Pons (tissue), 1 donor: ENCODE measurements around the gene TPO.
"Not testable (repeated sequence)": the region's sequence is repeated elsewhere in the genome, so short reads cannot be mapped to it uniquely, and the experiment has no call there.

Source experiments
- DNase-seq: peaks from one replicate; pipeline ENCODE4 v3.0.0-alpha.2; 2016; ENCODE audit warnings: low spot score

The TPO gene

DNA sequence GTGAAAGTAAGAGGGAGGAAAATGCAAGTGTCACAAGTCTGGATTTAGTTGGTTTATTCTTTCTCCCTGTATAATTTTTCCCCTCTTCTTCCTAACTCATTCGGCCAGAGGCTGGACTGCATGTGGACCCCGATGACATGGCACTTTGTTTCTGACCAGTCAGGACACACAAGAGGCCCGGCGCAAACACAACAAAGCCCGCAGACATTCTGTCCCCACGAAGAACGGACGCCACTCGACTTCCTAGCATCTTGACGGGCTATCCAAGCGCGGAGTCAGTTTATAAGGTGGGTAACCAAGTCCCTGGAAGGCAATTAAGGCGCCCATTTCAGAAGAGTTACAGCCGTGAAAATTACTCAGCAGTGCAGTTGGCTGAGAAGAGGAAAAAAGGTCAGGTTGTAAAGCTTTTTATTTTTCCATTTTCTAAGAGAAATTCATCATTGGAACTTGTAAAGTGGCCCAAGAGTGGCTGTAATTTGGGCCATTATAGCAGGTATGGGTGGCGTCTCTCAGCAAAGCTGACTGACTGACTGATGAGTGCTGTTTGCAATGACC lies at the start of gene TPO:
Gene TPO (plus strand): TSS at position 308 of the 555 bp plus-strand sequence. CDS start 946 bp downstream, outside the sequence.
- no peak for DNase-seq

DNA sequence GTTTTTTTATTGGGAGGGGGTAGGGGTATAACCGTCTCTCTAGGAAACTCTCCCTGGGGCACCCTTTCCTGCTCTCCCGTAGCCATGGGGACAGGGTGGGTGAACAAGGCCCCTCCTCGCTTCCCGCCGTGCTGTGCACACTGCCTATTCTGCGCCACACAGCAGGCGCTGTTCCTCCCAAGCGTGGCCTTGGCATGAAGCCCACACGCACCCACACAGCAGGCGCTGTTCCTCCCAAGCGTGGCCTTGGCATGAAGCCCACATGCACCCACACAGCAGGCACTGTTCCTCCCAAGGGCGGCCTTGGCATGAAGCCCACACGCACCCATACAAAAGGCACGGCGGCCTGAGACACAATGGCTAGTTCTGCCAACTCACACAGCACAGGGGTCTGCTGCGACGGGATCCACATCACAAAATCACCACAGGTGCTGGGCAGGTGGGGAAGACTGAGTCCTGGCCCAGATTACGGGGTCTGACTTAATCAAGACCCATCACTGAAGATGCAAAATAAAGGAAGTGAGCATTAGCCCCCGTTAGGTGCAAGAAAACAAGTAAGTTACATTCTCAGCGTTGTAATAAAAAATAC lies 46.6 kb upstream of the TPO start:
- peak; percentile 86 for DNase-seq

DNA sequence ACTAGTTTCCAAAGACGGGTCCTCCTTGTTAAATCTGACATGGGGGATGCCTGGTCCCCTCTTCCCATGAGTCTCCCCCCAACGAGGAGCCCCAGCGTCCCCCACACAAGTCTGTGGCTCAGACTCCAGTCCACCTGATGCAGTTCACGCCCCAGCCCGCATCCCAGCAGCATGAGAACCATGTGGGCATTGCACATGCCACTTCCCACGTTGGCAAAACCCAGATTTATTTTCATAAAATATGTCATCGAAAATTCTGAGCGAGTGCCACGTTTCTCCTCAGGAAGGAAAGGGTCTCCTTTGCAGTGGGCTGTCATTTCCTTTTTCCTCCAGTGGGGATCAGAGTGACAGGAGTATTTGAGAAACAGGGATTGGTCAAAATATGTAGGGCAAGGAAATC lies 45.7 kb upstream of the TPO start:
- DNase-seq: no peak

DNA sequence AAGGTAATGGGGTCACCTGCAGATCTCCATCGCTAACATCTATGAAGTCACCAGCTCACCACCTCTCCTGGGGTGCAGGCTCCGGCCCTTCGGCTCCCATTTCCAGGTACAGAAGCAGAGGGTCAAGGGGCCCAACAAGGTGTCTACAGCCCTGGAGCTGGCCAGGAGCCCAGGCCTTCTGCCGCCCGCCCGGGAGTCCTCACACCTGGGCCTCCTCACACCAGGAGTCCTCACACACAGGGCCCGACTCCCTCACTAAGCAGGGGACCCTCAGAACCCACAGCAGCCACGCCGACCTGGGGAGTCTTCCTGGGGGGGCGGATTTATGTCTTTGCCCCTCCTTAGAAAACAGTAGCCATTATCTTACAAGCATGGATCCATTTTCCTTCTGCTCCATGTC lies 43.4 kb upstream of the TPO start:
- no peak for DNase-seq

DNA sequence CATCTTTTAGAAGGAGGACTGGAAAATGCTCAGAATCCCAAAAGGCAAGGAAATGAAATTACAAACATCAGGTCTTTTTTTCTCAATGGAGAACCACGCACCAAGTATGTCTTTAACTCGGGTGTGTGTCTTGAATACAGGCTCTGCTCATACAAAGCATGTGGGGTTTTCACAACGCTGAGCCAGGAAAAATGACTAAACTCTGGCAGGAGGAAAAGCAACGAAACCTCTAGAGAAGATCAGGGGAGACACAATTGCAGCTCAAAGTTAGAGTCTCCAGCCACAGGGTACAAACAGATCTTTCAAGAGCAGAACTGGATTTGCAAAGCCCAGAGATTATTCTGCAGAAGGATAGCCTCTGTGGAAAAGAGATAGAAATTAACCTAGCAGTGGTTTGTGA lies 42.8 kb upstream of the TPO start:
- no peak for DNase-seq

DNA sequence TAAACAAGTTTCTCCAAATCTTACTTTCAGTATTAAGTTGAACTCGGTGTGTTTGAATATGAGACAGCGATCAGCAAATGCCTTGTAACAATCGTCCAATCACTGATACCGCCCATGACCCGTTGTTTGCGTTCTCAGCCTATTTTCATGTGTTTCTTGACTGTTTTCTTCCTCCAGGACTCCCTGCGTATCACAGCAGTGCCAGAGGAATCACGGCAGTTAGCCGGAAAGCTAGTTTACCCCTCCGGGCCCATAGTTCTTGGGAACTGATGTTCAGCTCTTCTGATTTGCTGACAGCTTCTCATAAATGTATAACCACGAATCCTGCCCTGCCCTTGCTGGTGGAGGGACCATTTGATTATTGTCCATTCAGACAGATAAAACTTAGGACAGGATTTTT lies 42.2 kb upstream of the TPO start:
- DNase-seq: no peak

DNA sequence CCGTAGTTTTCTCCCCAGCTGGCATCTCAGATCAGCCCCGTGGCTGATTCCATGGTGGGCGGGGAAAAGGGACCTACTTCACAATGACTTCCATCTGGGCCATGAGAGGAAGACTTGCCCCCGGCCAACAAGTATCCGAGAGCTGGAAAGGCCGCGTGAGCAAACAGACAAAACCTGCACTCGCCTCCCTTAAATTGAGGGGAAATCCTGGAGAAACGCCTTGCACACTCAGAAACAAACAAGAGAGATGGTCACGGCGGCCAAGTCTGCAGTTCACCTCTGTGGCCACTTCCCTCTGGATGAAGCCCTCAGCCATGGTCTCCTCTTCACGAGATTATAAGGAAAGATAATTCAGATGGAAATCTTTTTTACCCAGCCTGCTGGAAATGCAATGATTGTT lies 39.4 kb upstream of the TPO start:
- no peak for DNase-seq

DNA sequence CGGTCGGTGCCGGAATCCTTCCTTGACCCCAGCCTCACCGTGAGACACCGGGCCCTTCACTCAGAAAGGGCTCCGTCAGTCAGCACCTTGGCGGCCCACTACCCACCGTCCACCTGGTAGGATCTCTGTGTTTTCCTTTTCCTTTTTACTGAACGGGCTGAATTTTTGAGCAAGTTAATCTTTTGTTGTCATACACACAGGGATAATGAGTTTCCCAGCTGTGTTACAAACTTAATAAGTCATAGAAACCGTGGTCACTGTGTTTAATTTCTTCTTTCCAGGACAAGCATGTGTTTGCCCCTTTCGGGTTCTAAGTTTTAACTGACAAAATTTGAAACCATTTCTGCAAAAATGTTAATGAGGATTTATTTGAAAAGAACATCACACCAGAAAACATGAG lies 39.0 kb upstream of the TPO start:
- no peak for DNase-seq

DNA sequence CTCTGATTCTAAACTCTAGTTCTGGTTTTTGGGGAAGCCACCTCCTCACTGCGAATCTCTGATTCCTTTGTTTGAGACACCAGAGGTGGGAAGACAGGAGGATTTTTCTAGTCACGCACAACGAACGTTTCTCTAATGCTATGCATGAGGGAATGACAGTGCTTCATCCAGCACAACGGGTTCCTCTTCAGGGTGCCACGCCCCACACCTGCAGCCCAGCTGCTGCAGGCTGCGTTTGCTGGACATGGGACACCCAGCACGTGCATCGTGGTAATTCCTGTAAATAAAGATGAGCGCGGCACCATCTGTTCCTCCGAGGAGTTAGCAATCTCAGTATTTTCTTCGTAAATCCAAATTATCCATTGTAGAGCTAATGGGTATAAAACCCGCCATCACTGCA lies 37.5 kb upstream of the TPO start:
- DNase-seq: no peak

DNA sequence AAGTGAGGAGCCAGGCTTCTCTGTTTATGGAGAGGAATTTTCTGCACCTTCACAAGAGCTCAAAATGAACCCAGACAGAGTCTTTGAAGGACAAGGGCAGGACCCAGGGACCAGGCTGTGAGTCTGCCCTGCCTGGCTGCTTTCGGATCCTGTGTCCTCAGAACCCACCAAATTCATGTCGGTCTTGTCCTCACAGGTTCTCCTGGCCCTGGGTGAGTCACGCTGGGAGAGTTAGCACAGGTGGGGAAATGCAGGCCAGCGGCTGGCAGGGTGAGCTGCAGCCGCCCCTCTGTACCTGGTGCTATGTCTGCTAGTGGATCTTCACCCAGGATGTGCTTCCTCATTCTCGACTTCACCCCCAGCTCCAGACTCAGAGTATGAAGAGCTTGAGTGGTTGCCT lies 35.8 kb upstream of the TPO start:
- no peak for DNase-seq

DNA sequence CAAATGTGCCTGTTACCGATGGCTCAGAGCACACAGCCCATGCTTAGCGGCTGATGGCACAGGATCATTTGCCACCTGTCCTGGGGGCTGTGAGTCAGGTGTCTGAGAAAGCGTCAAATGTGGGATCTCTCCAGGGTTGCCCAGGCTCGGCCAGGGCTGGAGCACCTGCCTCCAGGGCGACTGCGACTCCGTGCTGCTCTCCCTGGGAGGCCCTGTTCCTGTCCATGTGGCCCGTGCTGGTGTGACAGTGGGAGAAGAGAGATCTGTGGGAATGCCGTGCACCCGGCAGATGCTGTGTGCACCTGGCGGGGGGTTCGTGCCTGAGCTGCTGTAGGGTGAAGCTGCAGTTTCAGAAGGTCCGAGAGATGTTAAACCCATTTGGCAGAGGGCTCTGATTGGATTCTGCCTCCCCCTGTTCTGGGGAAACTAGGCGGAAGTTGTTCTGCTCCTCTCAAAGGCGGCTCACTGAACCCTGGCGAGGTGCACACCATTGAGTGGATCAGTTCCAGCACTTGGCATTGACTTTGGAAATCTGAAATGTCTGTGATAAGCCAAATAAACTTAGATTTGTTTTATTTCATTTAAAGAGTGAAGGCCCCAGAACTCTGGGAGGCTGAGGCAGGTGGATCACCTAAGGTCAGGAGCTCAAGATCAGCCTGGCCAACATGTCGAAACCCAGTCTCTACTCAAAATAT lies 34.7 kb upstream of the TPO start:
- no peak for DNase-seq

DNA sequence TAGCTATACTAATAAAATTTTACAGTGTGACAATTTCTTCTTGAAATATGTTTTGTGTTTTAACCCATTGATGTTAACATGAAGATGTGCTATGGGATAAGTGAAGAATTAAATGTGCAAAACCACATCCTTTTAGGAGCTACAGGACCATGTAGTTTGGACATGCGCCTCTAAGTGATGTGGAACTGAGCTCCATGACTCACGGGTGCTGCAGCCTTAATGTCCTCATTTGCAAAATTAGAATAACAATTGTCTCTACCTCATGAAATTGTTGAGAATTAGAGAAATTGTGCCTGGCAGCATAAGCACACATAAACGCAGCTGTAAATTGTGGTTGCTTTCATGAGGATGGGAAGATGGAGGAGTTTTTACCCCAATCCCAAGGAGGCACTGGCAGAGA lies 31.6 kb upstream of the TPO start:
- no peak for DNase-seq

DNA sequence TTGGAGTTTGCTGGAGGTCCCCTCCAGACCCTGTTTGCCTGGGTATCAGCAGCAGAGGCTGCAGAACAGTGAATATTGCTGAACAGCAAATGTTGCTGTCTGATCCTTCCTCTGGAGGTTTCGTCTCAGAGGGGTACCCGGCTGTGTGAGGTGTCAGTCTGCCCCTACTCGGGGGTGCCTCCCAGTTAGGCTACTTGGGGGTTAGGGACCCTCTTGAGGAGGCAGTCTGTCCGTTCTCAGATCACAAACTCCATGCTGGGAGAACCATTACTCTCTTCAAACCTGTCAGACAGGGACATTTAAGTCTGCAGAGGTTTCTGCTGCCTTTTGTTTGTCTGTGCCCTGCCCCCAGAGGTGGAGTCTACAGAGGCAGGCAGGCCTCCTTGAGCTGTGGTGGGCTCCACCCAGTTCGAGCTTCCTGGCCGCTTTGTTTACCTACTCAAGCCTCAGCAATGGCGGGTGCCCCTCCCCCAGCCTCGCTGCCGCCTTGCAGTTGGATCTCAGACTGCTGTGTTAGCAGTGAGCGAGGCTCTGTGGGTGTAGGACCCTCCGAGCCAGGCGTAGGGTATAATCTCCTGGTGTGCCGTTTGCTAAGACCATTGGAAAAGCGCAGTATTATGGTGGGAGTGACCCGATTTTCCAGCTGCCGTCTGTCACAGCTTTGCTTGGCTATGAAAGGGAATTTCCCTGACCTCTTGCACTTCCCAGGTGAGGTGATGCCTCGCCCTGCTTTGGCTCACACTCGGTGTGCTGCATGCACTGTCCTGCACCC lies 25.1 kb upstream of the TPO start:
- not testable (repeated sequence) for DNase-seq

DNA sequence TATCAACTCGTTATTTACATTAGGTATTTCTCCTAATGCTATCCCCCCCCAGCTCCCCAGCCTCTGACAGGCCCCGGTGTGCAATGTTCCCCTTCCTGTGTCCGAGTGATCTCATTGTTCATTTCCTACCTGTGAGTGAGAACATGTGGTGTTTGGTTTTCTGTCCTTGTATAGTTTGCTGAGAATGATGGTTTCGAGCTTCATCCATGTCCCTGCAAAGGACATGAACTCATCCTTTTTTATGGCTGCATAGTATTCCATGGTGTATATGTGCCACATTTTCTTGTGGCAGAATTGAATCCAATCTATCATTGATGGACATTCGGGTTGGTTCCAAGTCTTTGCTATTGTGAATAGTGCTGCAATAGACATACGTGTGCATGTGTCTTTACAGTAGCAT lies 23.1 kb upstream of the TPO start:
- not testable (repeated sequence) for DNase-seq

DNA sequence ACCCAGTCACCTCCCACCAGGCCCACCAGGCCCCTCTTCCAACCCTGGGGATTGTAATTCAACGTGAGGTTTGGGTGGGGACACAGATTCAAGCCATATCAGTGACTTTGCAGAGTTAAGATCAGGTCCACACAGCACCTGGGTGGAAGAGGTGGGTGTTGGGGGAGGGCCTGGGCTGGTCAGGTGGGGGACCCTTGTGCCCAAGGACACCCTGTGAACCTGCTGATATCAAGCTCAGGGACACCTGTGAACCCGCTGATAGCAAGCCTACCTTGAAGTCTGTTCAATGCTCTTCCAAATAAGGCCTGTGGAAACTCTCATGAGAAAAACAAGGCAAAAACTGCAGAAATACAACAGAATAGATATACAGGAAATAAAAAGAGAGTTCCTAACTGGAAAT lies 19.9 kb upstream of the TPO start:
- DNase-seq: no peak

DNA sequence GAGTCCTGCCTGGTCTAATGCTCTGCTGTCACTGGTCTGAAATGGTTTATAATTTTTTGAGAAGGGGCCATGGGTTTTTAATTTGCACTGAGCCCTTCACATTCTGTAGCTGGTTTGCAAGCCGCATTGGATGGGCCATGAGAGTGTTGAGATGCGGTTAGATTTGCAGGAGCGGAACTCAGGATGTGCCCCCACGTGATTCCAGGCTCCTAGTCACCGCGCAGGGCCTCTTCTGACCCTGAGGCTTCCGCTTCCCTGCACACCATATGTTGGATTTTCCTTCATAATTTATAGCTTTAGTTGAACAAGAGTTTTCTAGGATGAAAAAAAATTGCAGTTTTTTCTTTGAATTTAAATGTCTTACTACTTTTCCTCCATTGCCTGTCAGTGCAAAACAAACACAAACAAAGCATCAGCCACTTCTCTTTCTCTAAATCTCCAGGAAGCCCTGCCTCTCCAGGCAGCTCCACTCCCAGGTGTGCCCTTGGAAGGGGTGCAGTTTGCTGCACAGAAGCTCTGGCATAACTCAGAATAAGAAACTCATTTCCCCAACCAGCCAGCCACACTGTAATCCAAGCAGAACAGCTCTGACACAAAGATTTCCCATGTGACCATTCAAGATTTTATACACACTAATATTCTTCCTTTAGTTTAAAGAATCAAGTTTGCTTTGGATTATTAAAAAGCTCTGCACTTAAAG lies 18.4 kb upstream of the TPO start:
- no peak for DNase-seq

DNA sequence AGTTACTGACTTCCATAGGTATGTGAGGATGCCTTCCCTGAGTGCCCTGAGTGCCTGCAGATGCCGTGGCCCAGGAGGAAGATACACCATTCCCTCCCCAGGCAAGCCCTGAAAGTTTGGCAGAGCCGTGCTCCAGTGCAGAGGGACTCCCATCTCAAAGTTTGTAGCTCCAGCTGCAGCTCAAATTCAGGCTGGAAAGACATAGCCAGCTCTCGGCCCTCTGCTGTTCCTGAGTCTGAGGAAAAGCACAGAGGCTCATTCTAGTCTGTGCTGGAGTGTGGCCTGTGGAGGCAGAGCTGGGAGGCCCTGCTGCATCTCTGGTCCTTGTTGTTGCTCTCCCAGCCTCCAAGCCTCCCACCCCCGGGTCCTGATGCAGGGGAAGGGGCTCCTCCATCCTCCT lies 15.9 kb upstream of the TPO start:
- DNase-seq: no peak

DNA sequence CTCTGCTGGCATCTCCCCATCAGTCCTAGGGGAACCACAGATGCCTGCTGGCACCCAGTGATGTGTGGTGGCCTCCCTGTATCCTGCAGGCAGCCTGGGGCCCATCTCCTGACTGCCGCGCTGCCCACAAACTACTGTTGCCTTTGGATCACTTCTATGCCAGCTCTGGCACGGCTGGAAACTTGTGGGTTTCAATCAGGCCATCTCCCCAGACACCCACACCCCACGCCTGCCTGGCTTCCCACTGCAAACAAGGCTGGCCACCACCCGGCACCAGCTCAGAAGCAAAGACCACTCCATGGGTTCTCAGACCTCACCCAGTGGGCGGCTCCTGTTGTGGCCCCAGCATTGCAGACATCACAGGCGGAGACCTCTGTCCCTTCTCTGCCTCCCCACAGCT lies 15.1 kb upstream of the TPO start:
- DNase-seq: no peak

DNA sequence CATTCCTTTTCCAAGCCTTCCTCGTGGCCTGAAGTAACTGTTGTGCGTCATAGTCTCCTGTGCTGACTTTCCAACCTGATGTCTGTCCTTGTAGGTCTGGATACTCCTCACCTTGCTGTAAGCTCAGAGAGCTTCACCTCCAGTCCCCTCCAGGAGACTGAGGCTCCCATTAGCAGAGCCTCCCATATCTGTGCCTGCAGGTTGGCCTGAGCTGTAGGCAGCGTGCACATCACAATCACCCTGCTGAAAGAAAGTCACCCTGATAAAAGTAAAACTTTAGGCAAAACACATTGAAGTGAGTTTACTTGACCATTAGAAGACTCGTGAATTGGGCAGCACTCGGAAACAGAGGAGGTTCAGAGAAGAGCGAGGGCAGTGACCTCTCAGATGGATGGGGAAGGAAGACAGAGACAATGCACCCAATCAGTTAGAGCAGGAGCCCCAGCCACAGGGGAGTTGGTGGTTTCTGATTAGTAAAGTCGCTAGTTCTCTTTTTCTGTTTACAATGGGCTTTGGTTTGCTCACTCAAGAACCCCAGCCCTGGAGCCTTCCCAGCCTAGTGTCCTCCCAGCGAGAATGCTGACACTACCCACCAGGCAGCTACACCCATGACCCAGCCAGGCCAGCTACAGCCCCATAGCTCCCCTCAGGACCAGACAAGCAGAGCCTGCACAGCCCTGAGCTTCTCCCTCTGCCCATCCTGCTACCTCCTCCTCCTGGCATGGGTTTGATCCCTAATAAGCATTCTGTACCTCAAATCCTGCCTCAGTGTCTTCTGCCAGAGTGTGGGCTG lies 12.1 kb upstream of the TPO start:
- DNase-seq: no peak

DNA sequence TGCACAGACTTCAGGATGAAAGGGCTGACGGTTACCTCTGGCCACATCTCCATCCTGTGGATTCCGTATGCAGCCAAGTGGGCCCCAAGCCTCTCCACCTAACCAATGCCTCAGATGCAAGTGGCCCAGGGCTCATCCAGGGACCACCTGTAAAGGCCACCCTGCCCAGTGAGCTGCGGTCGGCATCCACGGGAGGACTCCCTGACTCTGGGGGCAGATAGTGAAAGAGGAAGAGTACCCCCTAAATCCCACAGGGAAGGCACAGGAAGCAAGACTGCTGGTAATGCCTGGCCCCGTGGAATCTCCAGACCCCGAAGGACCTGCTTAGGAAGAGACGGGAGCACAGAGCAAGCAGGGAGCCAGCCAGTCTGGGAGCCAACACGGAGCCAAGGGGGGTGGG lies 11.2 kb upstream of the TPO start:
- DNase-seq: no peak

DNA sequence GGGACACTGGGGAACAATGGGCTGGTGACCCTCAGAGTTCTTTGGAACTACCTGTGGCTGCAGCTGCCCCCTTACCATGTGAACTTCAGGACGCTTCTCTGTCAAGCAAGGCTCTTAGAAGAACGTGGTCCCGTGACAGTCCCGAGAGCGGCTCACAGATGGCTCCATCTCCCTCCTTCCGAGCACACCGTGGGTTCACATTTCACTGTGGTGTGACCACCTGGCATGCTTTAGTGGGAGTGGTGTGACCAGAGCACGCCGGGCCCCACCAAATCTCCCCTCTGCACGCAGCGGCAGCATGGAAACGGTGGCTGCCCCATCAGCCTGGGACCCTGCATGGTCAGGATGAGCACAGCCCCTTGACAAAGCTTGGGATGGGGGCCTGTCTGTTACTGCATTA lies 9.7 kb upstream of the TPO start:
- DNase-seq: no peak

DNA sequence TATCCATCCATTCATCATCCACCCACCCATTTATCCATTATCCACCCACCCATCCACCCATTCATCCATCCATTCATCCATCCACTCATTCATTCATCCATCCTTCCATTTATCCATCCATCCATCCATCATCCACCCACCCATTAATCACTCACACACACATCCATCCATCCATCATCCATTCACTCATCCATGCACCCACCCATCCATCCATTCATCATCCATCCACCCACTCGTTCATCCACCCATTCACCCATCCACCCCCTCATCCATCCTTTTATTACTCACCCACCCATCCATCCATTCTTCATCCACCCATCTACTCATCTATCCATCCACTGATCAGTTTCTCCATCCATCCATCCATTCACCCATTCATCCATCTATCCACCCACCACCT lies 8.1 kb upstream of the TPO start:
- DNase-seq: no peak
